SH-SY5Y (cell line): ENCODE results near the gene SLX4IP.

Experiments
- GATA2 ChIP-seq: IDR thresholded peaks from 2 replicates; pipeline ENCODE4 v1.6.1; 2011; ENCODE audit warnings: mild to moderate bottlenecking, low read depth, low read length
- GATA3 ChIP-seq: IDR thresholded peaks from 2 replicates; pipeline ENCODE4 v1.6.1; 2011; ENCODE audit warnings: low read depth, mild to moderate bottlenecking, low read length, moderate library complexity

SLX4IP gene

DNA sequence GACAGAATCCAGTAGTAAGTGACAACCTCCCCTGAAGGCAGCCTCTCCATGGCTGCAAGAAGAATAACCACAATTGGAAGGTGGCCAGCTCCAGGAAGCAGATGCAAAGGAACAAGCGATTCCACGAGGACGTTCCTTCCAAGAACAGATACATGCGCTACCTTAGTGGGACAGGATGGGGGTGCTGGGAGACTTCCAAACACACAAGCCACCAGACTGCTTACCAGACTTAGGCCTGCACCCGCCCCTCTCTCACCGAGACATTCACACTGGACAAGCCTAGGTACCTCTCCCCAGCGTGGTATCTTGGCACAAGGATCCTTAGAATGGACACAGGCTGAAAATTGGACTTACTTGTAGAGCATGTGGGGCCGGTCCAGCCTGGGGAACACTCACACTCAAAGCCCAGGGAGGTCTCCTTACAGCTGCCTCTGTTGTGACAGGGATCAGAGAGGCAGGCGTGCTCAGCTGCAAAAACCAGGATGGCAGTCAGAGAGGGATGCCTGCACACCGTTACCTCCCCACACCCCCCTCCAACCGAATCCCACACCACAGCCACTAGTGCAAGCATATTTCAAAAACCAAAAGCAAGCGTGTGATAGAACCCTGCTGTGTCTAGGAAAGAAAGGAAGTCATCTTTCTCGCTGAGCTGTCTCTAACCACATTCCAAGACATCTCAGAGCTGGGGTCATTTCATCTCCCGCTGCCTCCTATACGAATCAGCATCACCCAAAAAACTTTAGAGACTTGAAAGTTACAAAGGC is 216.3 kb downstream of the SLX4IP start:
- TF ChIP-seq GATA2 (no peak), GATA3 (no peak)

- TF ChIP-seq GATA3 = no peak
- TF ChIP-seq GATA2 = no peak
Measured at GRCh38 chr20:10652185-10652584, 217.1 kb downstream of the SLX4IP start.

DNA sequence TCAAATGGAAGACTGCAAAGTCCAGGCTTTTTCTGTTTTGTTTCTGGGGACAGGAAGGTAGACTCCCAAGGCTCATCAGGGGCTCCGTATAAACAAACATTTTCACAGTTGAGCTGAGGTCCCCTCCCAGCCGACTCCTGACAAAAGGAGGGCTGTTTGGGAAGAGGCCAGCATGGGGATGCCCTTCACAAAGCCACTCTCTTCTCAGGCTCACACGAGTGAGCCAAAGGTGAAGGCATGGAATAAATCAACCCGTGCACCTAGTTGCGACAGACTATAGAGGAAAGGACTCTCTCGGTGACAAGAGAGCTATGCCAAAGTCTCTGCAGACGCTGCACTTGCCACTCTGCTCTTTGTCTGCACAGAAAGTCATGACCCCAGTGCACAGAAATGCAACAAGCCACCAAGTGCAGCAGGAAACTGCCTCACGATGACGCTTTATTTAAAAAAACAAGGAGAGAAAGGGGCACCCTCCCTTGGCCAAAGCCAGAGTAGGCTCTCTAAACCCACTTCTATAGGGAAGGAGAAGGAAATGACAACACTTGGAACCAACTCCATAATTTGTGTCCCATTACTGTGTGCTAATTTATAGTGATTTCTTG is 217.7 kb downstream of the SLX4IP start:
- TF ChIP-seq GATA3 (no peak), GATA2 (no peak)

- TF ChIP-seq GATA2 (no peak), GATA3 (no peak)
Measured at GRCh38 chr20:10653599-10654249, 218.6 kb downstream of the SLX4IP start.

DNA sequence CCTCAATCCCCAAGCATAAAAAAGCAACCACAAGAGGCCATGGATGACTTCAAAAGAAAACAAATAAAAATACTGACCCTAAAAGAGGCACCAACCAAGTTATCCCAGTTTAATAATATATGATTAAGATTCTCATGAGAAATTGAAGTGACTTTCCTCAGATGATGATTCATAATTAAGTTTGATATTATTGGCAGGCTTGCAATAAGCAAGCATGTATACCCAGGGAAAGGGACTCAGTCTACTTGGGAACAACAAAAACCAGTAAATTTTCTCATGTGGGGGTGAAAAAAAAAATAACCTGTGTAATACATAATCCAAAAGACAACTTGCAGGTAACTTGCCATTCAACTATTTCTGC is 219.1 kb downstream of the SLX4IP start:
- no peak for TF ChIP-seq GATA3
- TF ChIP-seq GATA2 = no peak

GRCh38 chr20:10654630-10655029 is 219.5 kb downstream of the SLX4IP start:
- TF ChIP-seq GATA3 (peak; percentile 87), GATA2 (peak; percentile 98)

GRCh38 chr20:10655720-10656669 is 220.9 kb downstream of the SLX4IP start:
- TF ChIP-seq GATA2 (no peak), GATA3 (no peak)

GRCh38 chr20:10657453-10657852 is 222.3 kb downstream of the SLX4IP start:
- TF ChIP-seq GATA2 = no peak
- no peak for TF ChIP-seq GATA3

DNA sequence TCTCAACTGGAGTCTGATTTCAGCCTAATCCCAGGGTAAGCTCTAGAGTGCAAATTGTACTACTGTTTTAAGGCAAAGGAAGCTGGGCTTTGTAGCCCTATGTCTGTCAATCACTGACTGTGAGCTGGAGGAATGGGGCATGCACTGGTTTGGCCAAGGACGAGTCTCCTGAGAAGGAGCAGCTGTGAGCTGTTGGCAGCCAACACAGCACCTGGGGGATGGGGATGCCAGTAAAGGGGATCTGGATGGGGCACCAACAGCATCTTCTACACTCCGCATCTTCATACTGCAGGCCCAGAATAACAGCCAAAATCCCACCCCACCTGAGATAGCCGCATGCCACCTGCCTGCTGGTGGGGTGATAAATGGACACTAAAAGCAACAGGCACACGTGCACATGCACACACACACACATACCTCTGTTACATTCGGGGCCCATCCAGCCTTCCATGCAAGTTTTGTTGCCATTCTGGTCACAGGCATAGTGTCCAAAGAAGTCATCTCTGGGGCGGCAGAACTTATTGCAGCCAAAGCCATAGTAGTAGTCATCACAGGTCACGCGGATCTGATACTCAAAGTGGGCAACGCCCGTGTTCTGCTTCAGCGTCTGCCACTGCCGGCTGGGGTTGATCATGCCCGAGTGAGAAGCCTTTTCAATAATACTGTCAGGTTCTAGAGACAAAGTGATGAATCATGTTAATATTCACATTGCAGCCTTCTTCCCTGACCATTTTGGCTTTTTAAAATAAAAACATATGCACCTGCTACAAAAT is 223.1 kb downstream of the SLX4IP start:
- TF ChIP-seq GATA2 (no peak), GATA3 (no peak)

DNA sequence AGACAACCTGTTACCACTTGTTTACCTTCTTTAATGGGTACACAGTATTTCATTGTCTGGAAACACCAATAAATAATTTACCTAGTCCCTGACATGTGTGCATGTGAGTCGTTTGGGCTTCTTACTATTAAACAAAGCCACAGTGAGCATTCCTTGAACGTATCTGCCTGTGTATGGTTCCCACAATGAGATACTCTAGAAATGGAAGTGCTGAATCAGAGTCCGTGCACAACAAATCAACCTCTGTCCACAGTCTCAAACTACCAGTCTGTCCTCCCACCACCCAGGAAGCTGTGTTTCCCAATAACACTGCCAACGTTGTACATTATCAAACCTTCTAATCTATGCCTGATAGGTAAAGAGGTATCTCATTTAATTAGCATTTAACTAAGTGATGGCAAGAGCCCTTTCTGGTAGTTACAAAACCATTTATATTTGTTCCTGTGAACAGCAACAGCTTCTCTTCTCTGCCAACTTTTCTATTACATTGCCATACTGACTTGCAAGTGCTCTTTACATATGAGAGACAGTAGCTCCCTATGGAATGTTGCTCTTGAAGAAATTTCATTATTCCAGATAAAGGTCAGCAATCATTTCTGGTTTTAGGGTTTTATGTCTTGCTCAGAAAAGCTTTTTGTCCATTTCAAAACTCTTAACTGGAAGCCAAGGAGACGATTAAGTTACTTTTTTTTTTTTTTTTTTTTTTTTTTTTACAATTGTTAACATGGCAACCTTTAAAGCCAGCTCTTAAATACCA is 223.9 kb downstream of the SLX4IP start:
- TF ChIP-seq GATA2 = peak; percentile 47; the same call in 1 of the 2 replicates
- TF ChIP-seq GATA3 = no peak

DNA sequence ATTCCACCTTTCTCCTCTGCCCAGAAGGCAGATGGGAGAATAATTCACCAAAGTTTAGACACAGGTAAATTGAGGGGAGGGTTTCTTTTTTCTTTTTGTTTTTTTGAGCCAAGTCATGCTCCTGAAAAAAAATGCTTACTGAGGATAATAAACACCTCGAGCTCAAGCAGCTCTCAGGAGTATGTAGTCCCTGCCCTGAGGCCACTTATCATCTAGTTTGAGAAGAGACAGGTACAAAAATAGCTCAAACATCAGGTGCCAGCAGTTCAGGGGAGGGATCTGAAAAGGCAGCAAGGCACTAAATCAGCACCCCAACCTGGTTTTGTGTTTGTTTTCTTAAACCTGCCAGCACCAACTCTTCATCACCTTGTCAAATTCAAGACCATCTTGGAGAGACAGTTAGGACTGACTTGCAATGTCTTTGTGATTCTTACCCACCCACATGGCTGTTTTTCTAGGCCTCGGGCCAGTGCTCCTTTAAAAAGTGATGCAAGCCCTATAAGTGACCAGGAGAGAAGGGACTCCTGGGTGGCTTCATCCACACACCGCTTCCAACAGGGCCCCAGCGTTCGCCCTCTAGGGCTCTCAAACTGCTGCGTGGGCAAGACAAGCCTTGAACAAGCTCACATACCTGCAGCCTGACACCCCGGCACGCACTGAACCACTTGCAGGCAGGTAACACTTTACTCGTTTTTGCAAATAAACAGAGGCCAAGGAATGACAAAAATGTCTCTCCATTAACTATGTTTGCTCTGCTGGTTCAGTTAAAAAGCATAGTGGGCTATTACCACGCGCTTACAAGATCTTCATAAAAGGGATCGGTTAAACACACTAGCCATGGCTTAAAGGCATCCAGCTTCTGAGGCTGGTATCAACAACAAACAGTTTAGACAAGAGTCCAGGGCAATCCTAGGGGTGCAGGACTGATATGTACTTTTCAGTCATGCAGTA is 224.8 kb downstream of the SLX4IP start:
- TF ChIP-seq GATA2 = no peak
- TF ChIP-seq GATA3 = no peak
